Nephron progenitor cell (in vitro differentiated cells): ENCODE measurements around the gene RPEL1.
"Not testable (repeated sequence)": the region's sequence is repeated elsewhere in the genome, so short reads cannot be mapped to it uniquely, and the experiment has no call there.

ENCODE experiments used
- DNase-seq: peaks from one replicate; pipeline ENCODE4 v3.0.0; 2021
- H3K27ac Mint-ChIP-seq: 2 replicates; pipeline ENCODE4 v1.8.0; 2021; ENCODE audit warnings: mild to moderate bottlenecking, moderate library complexity, mixed read lengths
- H3K27me3 Mint-ChIP-seq: 2 replicates; pipeline ENCODE4 v1.8.0; 2021; ENCODE audit warnings: mild to moderate bottlenecking, low read depth, mixed read lengths; ENCODE audit not compliant: poor library complexity
- H3K36me3 Mint-ChIP-seq: 2 replicates; pipeline ENCODE4 v1.8.0; 2021; ENCODE audit warnings: low read depth, mixed read lengths
- H3K4me1 Mint-ChIP-seq: 2 replicates; pipeline ENCODE4 v1.8.0; 2021; ENCODE audit warnings: mixed read lengths
- H3K4me3 Mint-ChIP-seq: 2 replicates; pipeline ENCODE4 v1.8.0; 2021; ENCODE audit warnings: mild to moderate bottlenecking, moderate library complexity, mixed read lengths
- H3K9me3 Mint-ChIP-seq: 2 replicates; pipeline ENCODE4 v1.8.0; 2021; ENCODE audit warnings: mild to moderate bottlenecking, moderate library complexity, mixed read lengths
- TF ChIP-seq, protein P1 (sequence below): fragments of 200-600 bp; sonication (generic); IDR thresholded peaks from 2 replicates; pipeline ENCODE4 v1.5.0; 2021; ENCODE audit warnings: antibody characterized with exemption

RPEL1 gene

DNA sequence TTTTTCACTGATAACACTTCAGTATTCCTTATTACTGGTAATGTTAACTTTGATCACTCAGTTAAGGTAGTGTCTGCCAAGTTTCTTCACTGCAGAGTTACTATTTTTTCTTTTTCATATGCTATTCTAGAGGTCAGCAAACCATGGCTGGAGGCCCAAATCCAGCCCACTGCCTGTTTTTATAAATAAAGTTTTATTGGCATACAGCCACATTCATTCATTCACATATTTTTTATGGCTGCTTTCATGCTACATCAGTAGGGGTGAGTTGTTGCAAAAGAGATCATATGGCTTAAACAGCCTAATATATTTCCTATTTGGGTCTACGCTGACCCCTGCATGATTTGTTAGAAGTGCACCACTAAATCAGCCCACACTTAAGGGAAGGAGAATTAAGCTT lies 10.9 kb downstream of the RPEL1 start:
- H3K4me1 Mint-ChIP-seq = no peaks in the 10 kb centered on the region
- no peaks in the 10 kb centered on the region for H3K36me3 Mint-ChIP-seq
- peaks cover 10% of the 10 kb centered on the region for H3K27me3 Mint-ChIP-seq
- H3K9me3 Mint-ChIP-seq = peaks cover 29% of the 10 kb centered on the region
- no peak overlapping the region for H3K4me3 Mint-ChIP-seq
- no peak for DNase-seq
- TF ChIP-seq, protein P1, sequence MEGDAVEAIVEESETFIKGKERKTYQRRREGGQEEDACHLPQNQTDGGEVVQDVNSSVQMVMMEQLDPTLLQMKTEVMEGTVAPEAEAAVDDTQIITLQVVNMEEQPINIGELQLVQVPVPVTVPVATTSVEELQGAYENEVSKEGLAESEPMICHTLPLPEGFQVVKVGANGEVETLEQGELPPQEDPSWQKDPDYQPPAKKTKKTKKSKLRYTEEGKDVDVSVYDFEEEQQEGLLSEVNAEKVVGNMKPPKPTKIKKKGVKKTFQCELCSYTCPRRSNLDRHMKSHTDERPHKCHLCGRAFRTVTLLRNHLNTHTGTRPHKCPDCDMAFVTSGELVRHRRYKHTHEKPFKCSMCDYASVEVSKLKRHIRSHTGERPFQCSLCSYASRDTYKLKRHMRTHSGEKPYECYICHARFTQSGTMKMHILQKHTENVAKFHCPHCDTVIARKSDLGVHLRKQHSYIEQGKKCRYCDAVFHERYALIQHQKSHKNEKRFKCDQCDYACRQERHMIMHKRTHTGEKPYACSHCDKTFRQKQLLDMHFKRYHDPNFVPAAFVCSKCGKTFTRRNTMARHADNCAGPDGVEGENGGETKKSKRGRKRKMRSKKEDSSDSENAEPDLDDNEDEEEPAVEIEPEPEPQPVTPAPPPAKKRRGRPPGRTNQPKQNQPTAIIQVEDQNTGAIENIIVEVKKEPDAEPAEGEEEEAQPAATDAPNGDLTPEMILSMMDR = no peak
- H3K27ac Mint-ChIP-seq = no peak overlapping the region

DNA sequence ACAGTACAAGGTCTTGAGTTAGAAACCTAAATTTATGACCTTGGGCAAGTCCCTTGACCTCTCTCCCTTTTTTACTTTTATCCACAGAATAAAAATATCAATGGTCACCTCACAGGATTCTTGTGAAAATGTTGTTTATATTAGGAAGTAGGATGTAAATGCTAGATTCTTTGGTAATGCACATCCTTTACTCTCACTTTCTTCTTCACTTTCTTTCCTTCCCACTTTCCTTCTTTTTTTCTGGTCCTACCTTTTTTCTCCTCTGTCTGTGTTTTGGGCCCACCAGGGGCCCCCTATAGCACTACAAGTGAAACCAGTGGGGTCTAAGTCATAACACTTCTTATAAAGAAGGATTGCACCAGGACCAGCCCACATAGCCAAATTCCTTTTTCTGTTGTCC lies 12.1 kb downstream of the RPEL1 start:
- H3K27me3 Mint-ChIP-seq = peaks cover 17% of the 10 kb centered on the region
- H3K4me1 Mint-ChIP-seq = no peaks in the 10 kb centered on the region
- H3K9me3 Mint-ChIP-seq = peaks cover 28% of the 10 kb centered on the region
- TF ChIP-seq, protein P1 = no peak
- H3K4me3 Mint-ChIP-seq = no peak overlapping the region
- H3K27ac Mint-ChIP-seq = no peak overlapping the region
- DNase-seq = no peak
- H3K36me3 Mint-ChIP-seq = no peaks in the 10 kb centered on the region

DNA sequence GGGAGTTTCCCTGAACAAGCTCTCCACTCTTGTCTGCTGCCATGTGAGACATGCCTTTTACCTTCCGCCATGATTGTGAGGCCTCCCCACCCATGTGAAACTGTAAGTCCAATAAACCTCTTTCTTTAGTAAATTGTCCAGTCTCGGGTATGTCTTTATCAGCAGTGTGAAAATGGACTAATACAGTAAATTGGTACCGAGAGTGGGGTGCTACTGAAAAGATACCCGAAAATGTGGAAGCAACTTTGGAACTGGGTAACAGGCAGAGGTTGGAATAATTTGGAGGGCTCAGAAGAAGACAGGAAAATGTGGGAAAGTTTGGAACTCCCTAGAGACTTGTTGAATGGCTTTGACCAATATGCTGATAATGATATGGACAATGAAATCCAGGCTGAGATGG lies 13.2 kb downstream of the RPEL1 start:
- not testable (repeated sequence) for DNase-seq, H3K27ac Mint-ChIP-seq, H3K4me1 Mint-ChIP-seq, H3K36me3 Mint-ChIP-seq, H3K4me3 Mint-ChIP-seq
- Mint-ChIP-seq H3K27me3 (peaks cover 17% of the 10 kb centered on the region), H3K9me3 (peaks cover 28% of the 10 kb centered on the region)

DNA sequence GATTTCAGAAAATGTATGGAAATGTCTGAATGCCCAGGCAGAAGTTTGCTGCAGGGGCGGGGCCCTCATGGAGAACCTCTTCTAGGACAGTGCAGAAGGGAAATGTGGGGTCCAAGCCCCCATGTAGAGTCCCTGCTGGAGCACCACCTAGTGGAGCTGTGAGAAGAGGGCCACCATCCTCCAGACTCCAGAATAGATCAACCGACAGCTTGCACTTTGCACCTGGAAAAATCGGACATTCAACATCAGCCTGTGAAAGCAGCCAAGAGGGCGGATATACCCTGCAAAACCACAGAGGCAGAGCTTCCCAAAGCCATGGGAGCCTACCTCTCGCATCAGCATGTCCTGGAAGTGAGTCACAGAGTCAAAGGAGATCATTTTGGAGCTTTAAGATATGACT lies 14.3 kb downstream of the RPEL1 start:
- H3K4me1 Mint-ChIP-seq = no peaks in the 10 kb centered on the region
- no peak overlapping the region for H3K4me3 Mint-ChIP-seq
- H3K27me3 Mint-ChIP-seq = peaks cover 17% of the 10 kb centered on the region
- H3K27ac Mint-ChIP-seq = no peak overlapping the region
- TF ChIP-seq, protein P1 = no peak
- H3K9me3 Mint-ChIP-seq = peaks cover 28% of the 10 kb centered on the region
- no peaks in the 10 kb centered on the region for H3K36me3 Mint-ChIP-seq
- DNase-seq = no peak

DNA sequence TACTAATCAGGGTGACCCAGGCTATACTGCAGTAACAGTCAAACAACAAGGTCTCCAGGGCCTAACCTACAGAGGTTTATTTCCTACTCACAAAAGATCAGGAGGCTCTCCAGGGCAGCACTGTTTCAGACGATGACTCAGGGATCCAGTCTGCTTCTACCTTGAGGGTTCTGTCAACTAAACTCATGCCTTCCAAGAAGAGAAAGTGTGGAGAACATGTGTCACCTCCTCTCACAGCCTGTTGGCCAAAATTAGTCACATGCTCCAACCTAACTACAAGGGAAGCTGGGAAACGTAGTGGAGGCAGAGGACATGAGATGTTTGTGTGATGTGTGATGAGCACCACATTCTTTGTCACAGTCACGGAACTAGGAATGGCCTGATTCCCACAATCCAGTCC lies 16.5 kb downstream of the RPEL1 start:
- Mint-ChIP-seq H3K4me1 (no peaks in the 10 kb centered on the region), H3K27me3 (peaks cover 32% of the 10 kb centered on the region)

DNA sequence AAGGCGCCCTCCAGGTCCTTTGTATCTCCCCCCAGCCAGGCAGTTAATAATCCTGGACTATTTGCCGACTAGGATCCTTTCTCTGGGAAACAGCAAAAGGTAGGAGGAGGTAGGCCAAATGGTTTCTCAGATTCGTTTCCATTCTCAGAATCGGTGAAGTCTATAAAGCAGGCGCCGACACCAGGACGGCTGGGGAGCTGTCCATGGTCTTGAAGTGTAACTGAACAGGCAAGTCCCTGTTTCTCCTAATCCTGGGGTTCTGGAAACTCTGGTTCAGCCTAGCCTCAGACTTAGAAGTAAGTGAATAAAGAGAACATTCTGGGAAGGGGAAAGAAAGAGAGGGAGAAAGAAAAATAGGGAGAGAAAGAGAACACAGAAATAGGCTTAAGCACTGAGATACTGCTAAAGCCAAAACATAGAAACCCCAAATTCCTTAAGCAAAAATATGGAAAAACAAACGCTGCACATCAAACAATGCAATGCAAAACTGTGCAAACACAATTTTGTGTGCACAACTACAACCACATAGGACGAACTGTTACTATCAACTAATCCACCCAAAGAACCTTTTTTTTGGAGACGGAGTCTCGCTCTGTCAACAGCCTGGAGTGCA lies 20.1 kb downstream of the RPEL1 start:
- H3K9me3 Mint-ChIP-seq = peaks cover 5% of the 10 kb centered on the region
- H3K4me1 Mint-ChIP-seq = no peaks in the 10 kb centered on the region
- no peak overlapping the region for H3K27ac Mint-ChIP-seq
- H3K27me3 Mint-ChIP-seq = peaks cover 39% of the 10 kb centered on the region
- no peaks in the 10 kb centered on the region for H3K36me3 Mint-ChIP-seq
- H3K4me3 Mint-ChIP-seq = no peak overlapping the region
- DNase-seq = peak; percentile 85
- TF ChIP-seq, protein P1 = no peak

More for the DNA sequence above, 16.5 kb downstream of the RPEL1 start:
- TF ChIP-seq, protein P1 = no peak
- Mint-ChIP-seq H3K4me3 (no peak overlapping the region), H3K36me3 (no peaks in the 10 kb centered on the region), H3K9me3 (peaks cover 28% of the 10 kb centered on the region), H3K27ac (no peak overlapping the region)
- DNase-seq = no peak
